Common myeloid progenitor, CD34-positive (primary cell): ENCODE results near the gene ITGA6.
"Not testable (repeated sequence)": the region's sequence is repeated elsewhere in the genome, so short reads cannot be mapped to it uniquely, and the experiment has no call there.

Experiments
- CTCF ChIA-PET: fragments of 350-600 bp; sonication (Branson Sonifier 250); formaldehyde crosslinking; loops from one replicate; lab custom pipeline; 2021; ENCODE audit warnings: antibody characterized with exemption; lab: Charles Lee
- POLR2A ChIA-PET: fragments of 350-600 bp; sonication (Branson Sonifier 250); formaldehyde crosslinking; loops from one replicate; lab custom pipeline; 2021; ENCODE audit warnings: antibody characterized with exemption; lab: Charles Lee
- DNase-seq, 3 donors: peaks; one replicate each; pipeline versions ENCODE4 v3.0.0 to v3.0.0-alpha.2; 2013
- H3K27ac ChIP-seq, 2 experiments: 1 replicate in 1 of 2; 2 replicates in 1 of 2; pipeline ENCODE4 v1.7.0; 2013; ENCODE audit warnings: inconsistent platforms in 2 of 2, low read length in 2 of 2, mild to moderate bottlenecking in 2 of 2, low read depth in 1 of 2, moderate library complexity in 1 of 2; ENCODE audit not compliant: severe bottlenecking in 2 of 2, insufficient read depth in 1 of 2, poor library complexity in 1 of 2
- H3K27me3 ChIP-seq, 5 experiments: replicated peaks in 2 of 5; 1 replicate in 3 of 5; 2 replicates in 2 of 5; pipeline versions ENCODE4 v1.6.1 to v1.7.0; 2013; ENCODE audit warnings: low read length in 4 of 5, mild to moderate bottlenecking in 2 of 5, moderate library complexity in 2 of 5, inconsistent platforms in 1 of 5; ENCODE audit not compliant: insufficient read depth in 5 of 5, control insufficient read depth in 4 of 5
- H3K36me3 ChIP-seq, 4 experiments: 1 replicate in 2 of 4; 2 replicates in 2 of 4; pipeline versions ENCODE4 v1.6.1 to v1.7.0; 2013; ENCODE audit warnings: low read length in 3 of 4, control low read depth in 1 of 4, mild to moderate bottlenecking in 1 of 4; ENCODE audit not compliant: control insufficient read depth in 4 of 4, insufficient read depth in 4 of 4
- H3K4me1 ChIP-seq, 4 experiments: 1 replicate in 3 of 4; 2 replicates in 1 of 4; pipeline versions ENCODE4 v1.6.1 to v1.7.1; 2013; ENCODE audit warnings: low read length in 3 of 4, mild to moderate bottlenecking in 3 of 4, control low read depth in 1 of 4, inconsistent platforms in 1 of 4, moderate library complexity in 1 of 4; ENCODE audit not compliant: control insufficient read depth in 4 of 4, insufficient read depth in 4 of 4; ENCODE audit errors: control extremely low read depth in 1 of 4
- H3K4me3 ChIP-seq, 7 experiments: 1 replicate in 4 of 7; 2 replicates in 3 of 7; pipeline versions ENCODE4 v1.5.1 to v1.7.0; 2013; ENCODE audit warnings: mild to moderate bottlenecking in 7 of 7, low read length in 6 of 7, moderate library complexity in 6 of 7, inconsistent platforms in 2 of 7, low read depth in 2 of 7, control low read depth in 1 of 7; ENCODE audit not compliant: insufficient read depth in 4 of 7, control insufficient read depth in 1 of 7; ENCODE audit errors: extremely low read depth in 1 of 7
- H3K9me3 ChIP-seq, 5 experiments: 1 replicate in 4 of 5; 2 replicates in 1 of 5; pipeline versions ENCODE4 v1.6.1 to v1.7.1; 2013; ENCODE audit warnings: low read length in 4 of 5, mild to moderate bottlenecking in 2 of 5, inconsistent platforms in 1 of 5, low read depth in 1 of 5, moderate library complexity in 1 of 5; ENCODE audit not compliant: control insufficient read depth in 4 of 5, insufficient read depth in 2 of 5; ENCODE audit errors: control extremely low read depth in 1 of 5
- WGBS: methylation state at CpG from one replicate; pipeline ENCODE4 v1.1.5; 2013; ENCODE audit not compliant: insufficient coverage; 5-methylcytosine and 5-hydroxymethylcytosine counted together

ITGA6 gene

GRCh38 chr2:172540421-172540820, 113.0 kb downstream of the ITGA6 start:
- Histone ChIP-seq H3K27ac (no peak overlapping the region), H3K36me3 (peaks cover 0 to 2% (median 0%) of the 10 kb centered on the region in 4 experiments), H3K4me3 (no peak overlapping the region), H3K27me3 (no peaks in the 10 kb centered on the region), H3K9me3 (peaks cover 0 to 31% (median 18%) of the 10 kb centered on the region in 5 experiments), H3K4me1 (no peaks in the 10 kb centered on the region)
- CTCF ChIA-PET = interaction anchor here (0.6 to 1.0 kb wide), 2 partner anchors 13 to 362 kb away, joined by 3 read pairs; no protein-coding TSS in a partner anchor
- no peak for DNase-seq
- POLR2A ChIA-PET = interaction anchor here (0.7 kb wide), 1 partner anchor 40 kb away, joined by 3 read pairs; no protein-coding TSS in a partner anchor

GRCh38 chr2:172545408-172546075, 118.2 kb downstream of the ITGA6 start:
- no peak overlapping the region for H3K4me3 ChIP-seq
- DNase-seq = no peak
- peaks cover 0 to 36% (median 31%) of the 10 kb centered on the region in 5 experiments for H3K9me3 ChIP-seq
- WGBS = 82% methylated on average over 1 of the region's 2 CpGs
- no peaks in the 10 kb centered on the region for H3K36me3 ChIP-seq
- POLR2A ChIA-PET = no interaction called here
- no peak overlapping the region for H3K27ac ChIP-seq
- CTCF ChIA-PET = no interaction called here
- H3K4me1 ChIP-seq = peaks cover 0 to 10% (median 0%) of the 10 kb centered on the region in 4 experiments
- no peaks in the 10 kb centered on the region for H3K27me3 ChIP-seq

- CTCF ChIA-PET = interaction anchor here (1.4 kb wide), 1 partner anchor 35 kb away, joined by 4 read pairs; no protein-coding TSS in a partner anchor
Observed at GRCh38 chr2:172549131-172549530, 121.7 kb downstream of the ITGA6 start.

GRCh38 chr2:172549802-172550201, 122.4 kb downstream of the ITGA6 start:
- H3K4me1 ChIP-seq = peaks cover 0 to 27% (median 5%) of the 10 kb centered on the region in 4 experiments
- CTCF ChIA-PET = interaction anchor here (1.4 kb wide), 1 partner anchor 36 kb away, joined by 4 read pairs; no protein-coding TSS in a partner anchor
- peaks cover 0 to 11% (median 0%) of the 10 kb centered on the region in 5 experiments for H3K27me3 ChIP-seq
- H3K36me3 ChIP-seq, POLR2A ChIA-PET, H3K27ac ChIP-seq, H3K4me3 ChIP-seq, DNase-seq: not testable (repeated sequence)
- peaks cover 0 to 25% (median 22%) of the 10 kb centered on the region in 5 experiments for H3K9me3 ChIP-seq
- no CpG with 5 or more reads among the region's 1 CpG for WGBS

More at GRCh38 chr2:172549131-172549530, 121.7 kb downstream of the ITGA6 start:
- H3K36me3 ChIP-seq = no peaks in the 10 kb centered on the region
- DNase-seq = no peak
- no peak overlapping the region for H3K4me3 ChIP-seq
- WGBS = 100% methylated on average over 1 of the region's 1 CpG
- H3K27ac ChIP-seq = no peak overlapping the region
- peaks cover 0 to 4% (median 0%) of the 10 kb centered on the region in 5 experiments for H3K27me3 ChIP-seq
- POLR2A ChIA-PET = no interaction called here
- peaks cover 0 to 27% (median 24%) of the 10 kb centered on the region in 5 experiments for H3K9me3 ChIP-seq
- peaks cover 0 to 21% (median 4%) of the 10 kb centered on the region in 4 experiments for H3K4me1 ChIP-seq

GRCh38 chr2:172550419-172550818, 123.0 kb downstream of the ITGA6 start:
- DNase-seq = no peak
- POLR2A ChIA-PET = no interaction called here
- Histone ChIP-seq H3K4me3 (no peak overlapping the region), H3K27ac (no peak overlapping the region), H3K36me3 (no peaks in the 10 kb centered on the region), H3K9me3 (peaks cover 0 to 25% (median 22%) of the 10 kb centered on the region in 5 experiments), H3K4me1 (peaks cover 4 to 34% (median 8%) of the 10 kb centered on the region in 4 experiments), H3K27me3 (peaks cover 0 to 14% (median 0%) of the 10 kb centered on the region in 5 experiments)
- CTCF ChIA-PET = interaction anchor here (1.4 kb wide), 1 partner anchor 36 kb away, joined by 4 read pairs; no protein-coding TSS in a partner anchor

GRCh38 chr2:172551271-172551670, 123.9 kb downstream of the ITGA6 start:
- Histone ChIP-seq H3K27me3 (peaks cover 0 to 14% (median 0%) of the 10 kb centered on the region in 5 experiments), H3K9me3 (peaks cover 0 to 20% (median 14%) of the 10 kb centered on the region in 5 experiments), H3K36me3 (no peaks in the 10 kb centered on the region), H3K4me3 (no peak overlapping the region), H3K4me1 (peaks cover 4 to 35% (median 10%) of the 10 kb centered on the region in 4 experiments), H3K27ac (no peak overlapping the region)
- ChIA-PET CTCF (interaction anchor here (1.2 kb wide), 1 partner anchor 159 kb away, joined by 3 read pairs; no protein-coding TSS in a partner anchor), POLR2A (no interaction called here)
- DNase-seq = no peak
